ENCODE measurements around the gene HMCN1. TPM values are rescaled to one million over a fixed set of nuclear protein-coding genes. Genes with fewer than 3 reads are reported as not detected.

HMCN1 gene
- total and polyA plus RNA-seq, 2 experiments from 2014 or later = 1.6 to 8.7 TPM

DNA sequence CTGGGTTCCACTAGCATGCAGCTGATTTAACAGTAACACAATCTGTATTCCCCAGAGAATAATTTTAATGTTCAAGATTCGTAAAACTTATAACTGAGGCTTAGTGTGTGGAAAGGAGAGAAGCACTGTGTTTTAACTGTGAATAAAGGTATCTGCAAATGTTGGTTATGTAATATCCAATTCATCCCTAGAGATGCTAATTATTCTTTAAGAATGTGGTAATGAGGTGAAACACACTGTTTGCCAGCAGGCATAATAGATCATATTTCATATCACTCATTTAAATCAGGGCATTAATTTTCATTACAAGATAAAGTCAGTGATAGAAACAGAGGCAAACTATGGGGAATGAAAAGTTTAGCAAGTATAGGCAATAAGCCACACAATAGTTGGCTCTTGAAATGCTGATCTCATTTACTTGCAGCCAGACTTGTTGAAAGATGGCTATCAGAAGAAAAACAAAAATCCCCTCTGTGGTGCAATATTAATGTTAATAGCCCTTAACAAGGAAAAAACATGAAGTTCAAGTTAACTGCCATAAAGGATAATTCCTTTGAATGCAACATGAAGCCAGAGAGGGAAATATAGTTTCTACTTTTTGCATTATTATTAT is 33.4 kb downstream of the HMCN1 start:
- TF ChIP-seq, protein P1, sequence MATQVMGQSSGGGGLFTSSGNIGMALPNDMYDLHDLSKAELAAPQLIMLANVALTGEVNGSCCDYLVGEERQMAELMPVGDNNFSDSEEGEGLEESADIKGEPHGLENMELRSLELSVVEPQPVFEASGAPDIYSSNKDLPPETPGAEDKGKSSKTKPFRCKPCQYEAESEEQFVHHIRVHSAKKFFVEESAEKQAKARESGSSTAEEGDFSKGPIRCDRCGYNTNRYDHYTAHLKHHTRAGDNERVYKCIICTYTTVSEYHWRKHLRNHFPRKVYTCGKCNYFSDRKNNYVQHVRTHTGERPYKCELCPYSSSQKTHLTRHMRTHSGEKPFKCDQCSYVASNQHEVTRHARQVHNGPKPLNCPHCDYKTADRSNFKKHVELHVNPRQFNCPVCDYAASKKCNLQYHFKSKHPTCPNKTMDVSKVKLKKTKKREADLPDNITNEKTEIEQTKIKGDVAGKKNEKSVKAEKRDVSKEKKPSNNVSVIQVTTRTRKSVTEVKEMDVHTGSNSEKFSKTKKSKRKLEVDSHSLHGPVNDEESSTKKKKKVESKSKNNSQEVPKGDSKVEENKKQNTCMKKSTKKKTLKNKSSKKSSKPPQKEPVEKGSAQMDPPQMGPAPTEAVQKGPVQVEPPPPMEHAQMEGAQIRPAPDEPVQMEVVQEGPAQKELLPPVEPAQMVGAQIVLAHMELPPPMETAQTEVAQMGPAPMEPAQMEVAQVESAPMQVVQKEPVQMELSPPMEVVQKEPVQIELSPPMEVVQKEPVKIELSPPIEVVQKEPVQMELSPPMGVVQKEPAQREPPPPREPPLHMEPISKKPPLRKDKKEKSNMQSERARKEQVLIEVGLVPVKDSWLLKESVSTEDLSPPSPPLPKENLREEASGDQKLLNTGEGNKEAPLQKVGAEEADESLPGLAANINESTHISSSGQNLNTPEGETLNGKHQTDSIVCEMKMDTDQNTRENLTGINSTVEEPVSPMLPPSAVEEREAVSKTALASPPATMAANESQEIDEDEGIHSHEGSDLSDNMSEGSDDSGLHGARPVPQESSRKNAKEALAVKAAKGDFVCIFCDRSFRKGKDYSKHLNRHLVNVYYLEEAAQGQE (IDR thresholded peaks at IDR 0.05; ENCODE audit: unreplicated experiment) = no peak
- no peak for TF ChIP-seq JUNB (IDR thresholded peaks at IDR 0.05; ENCODE audit: unreplicated experiment)
- TF ChIP-seq CREB1 (CRISPR knock-in tag; IDR thresholded peaks at IDR 0.05; ENCODE audit: low read depth) = no peak
- no peak for TF ChIP-seq STAT1 (IDR thresholded peaks at IDR 0.05; ENCODE audit: unreplicated experiment)
- Mint-ChIP-seq H3K9me3 (no peaks in the 10 kb centered on the region), H3K27me3 (ENCODE audit: insufficient read depth, low read depth, poor library complexity) (peaks cover 2% of the 10 kb centered on the region)

DNA sequence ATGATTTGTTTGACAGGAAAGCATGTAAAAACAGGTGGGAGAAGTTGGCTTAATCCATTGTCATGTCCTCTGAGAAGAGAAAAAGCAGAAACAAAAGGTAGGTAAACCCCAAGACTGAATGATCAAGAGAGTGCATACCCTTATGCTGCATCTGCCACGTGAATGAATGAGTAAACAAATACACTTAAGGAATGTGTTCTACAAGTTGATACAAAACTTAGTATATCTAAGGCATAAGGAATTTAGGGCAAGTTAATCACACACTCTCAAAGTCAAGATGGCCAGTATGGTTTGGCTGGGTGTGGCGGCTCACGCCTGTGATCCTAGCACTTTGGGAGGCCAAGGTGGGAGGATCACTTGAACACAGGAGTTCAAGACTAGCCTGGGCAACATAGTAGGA is 34.2 kb downstream of the HMCN1 start:
- DNase-seq (ENCODE audit: low spot score) (no peak), ATAC-seq (no peak)
- H3K27ac ChIP-seq (ENCODE audit: low read depth) = no peak overlapping the region
- H3K4me2 ChIP-seq = no peak overlapping the region
- H3K27me3 ChIP-seq (ENCODE audit: insufficient read depth) = no peaks in the 10 kb centered on the region
- no peak overlapping the region for H2AFZ ChIP-seq
- TF ChIP-seq EZH2 (IDR thresholded peaks at IDR 0.05; ENCODE audit: low read depth, unreplicated experiment) (no peak), POLR2AphosphoS5 (IDR thresholded peaks at IDR 0.05; ENCODE audit: low read depth) (no peak), CREB1 (CRISPR knock-in tag; IDR thresholded peaks at IDR 0.05; ENCODE audit: low read depth) (no peak), JUNB (IDR thresholded peaks at IDR 0.05; ENCODE audit: unreplicated experiment) (no peak), NANOG (IDR thresholded peaks at IDR 0.05; ENCODE audit: borderline replicate concordance) (no peak), EZH2phosphoT487 (IDR thresholded peaks at IDR 0.05; ENCODE audit: unreplicated experiment) (no peak)
- TF ChIP-seq, protein P2, sequence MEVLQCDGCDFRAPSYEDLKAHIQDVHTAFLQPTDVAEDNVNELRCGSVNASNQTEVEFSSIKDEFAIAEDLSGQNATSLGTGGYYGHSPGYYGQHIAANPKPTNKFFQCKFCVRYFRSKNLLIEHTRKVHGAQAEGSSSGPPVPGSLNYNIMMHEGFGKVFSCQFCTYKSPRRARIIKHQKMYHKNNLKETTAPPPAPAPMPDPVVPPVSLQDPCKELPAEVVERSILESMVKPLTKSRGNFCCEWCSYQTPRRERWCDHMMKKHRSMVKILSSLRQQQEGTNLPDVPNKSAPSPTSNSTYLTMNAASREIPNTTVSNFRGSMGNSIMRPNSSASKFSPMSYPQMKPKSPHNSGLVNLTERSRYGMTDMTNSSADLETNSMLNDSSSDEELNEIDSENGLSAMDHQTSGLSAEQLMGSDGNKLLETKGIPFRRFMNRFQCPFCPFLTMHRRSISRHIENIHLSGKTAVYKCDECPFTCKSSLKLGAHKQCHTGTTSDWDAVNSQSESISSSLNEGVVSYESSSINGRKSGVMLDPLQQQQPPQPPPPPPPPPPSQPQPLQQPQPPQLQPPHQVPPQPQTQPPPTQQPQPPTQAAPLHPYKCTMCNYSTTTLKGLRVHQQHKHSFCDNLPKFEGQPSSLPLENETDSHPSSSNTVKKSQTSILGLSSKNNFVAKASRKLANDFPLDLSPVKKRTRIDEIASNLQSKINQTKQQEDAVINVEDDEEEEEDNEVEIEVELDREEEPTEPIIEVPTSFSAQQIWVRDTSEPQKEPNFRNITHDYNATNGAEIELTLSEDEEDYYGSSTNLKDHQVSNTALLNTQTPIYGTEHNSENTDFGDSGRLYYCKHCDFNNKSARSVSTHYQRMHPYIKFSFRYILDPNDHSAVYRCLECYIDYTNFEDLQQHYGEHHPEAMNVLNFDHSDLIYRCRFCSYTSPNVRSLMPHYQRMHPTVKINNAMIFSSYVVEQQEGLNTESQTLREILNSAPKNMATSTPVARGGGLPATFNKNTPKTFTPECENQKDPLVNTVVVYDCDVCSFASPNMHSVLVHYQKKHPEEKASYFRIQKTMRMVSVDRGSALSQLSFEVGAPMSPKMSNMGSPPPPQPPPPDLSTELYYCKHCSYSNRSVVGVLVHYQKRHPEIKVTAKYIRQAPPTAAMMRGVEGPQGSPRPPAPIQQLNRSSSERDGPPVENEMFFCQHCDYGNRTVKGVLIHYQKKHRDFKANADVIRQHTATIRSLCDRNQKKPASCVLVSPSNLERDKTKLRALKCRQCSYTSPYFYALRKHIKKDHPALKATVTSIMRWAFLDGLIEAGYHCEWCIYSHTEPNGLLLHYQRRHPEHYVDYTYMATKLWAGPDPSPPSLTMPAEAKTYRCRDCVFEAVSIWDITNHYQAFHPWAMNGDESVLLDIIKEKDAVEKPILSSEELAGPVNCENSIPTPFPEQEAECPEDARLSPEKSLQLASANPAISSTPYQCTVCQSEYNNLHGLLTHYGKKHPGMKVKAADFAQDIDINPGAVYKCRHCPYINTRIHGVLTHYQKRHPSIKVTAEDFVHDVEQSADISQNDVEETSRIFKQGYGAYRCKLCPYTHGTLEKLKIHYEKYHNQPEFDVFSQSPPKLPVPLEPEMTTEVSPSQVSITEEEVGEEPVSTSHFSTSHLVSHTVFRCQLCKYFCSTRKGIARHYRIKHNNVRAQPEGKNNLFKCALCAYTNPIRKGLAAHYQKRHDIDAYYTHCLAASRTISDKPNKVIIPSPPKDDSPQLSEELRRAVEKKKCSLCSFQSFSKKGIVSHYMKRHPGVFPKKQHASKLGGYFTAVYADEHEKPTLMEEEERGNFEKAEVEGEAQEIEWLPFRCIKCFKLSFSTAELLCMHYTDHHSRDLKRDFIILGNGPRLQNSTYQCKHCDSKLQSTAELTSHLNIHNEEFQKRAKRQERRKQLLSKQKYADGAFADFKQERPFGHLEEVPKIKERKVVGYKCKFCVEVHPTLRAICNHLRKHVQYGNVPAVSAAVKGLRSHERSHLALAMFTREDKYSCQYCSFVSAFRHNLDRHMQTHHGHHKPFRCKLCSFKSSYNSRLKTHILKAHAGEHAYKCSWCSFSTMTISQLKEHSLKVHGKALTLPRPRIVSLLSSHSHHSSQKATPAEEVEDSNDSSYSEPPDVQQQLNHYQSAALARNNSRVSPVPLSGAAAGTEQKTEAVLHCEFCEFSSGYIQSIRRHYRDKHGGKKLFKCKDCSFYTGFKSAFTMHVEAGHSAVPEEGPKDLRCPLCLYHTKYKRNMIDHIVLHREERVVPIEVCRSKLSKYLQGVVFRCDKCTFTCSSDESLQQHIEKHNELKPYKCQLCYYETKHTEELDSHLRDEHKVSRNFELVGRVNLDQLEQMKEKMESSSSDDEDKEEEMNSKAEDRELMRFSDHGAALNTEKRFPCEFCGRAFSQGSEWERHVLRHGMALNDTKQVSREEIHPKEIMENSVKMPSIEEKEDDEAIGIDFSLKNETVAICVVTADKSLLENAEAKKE (CRISPR knock-in tag; IDR thresholded peaks at IDR 0.05) = no peak
- TF ChIP-seq, protein P3, sequence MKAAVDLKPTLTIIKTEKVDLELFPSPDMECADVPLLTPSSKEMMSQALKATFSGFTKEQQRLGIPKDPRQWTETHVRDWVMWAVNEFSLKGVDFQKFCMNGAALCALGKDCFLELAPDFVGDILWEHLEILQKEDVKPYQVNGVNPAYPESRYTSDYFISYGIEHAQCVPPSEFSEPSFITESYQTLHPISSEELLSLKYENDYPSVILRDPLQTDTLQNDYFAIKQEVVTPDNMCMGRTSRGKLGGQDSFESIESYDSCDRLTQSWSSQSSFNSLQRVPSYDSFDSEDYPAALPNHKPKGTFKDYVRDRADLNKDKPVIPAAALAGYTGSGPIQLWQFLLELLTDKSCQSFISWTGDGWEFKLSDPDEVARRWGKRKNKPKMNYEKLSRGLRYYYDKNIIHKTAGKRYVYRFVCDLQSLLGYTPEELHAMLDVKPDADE (IDR thresholded peaks at IDR 0.05) = no peak
- H3K9me2 ChIP-seq (ENCODE audit: insufficient read depth) = no peaks in the 10 kb centered on the region
- no peak overlapping the region for H3K4me3 Mint-ChIP-seq
- H3K79me2 ChIP-seq (replicated peaks; ENCODE audit: insufficient read depth) = no peaks in the 10 kb centered on the region
- H3K36me3 Mint-ChIP-seq (ENCODE audit: low read depth) = no peaks in the 10 kb centered on the region
- H3K4me3 ChIP-seq = no peak overlapping the region
- H3K4me1 ChIP-seq (ENCODE audit: insufficient read depth) = peaks cover 6% of the 10 kb centered on the region
- H4K20me1 ChIP-seq (replicated peaks; ENCODE audit: insufficient read depth) = no peaks in the 10 kb centered on the region
- H3K4me1 Mint-ChIP-seq = peaks cover 17% of the 10 kb centered on the region
- H3F3A ChIP-seq (replicated peaks; ENCODE audit: low read depth) = no peaks in the 10 kb centered on the region
- no peaks in the 10 kb centered on the region for H3K36me3 ChIP-seq (ENCODE audit: insufficient read depth)
- no peaks in the 10 kb centered on the region for H3K9me3 Mint-ChIP-seq
- H3K27me3 Mint-ChIP-seq (ENCODE audit: insufficient read depth, low read depth, poor library complexity) = peaks cover 2% of the 10 kb centered on the region
- peak overlapping the region; percentile 22; the same call in 1 of the 2 replicates for H3K27ac Mint-ChIP-seq

More for the DNA sequence above, 33.4 kb downstream of the HMCN1 start:
- H3K27ac ChIP-seq (ENCODE audit: low read depth) = no peak overlapping the region
- Mint-ChIP-seq H3K4me1 (peaks cover 17% of the 10 kb centered on the region), H3K27ac (no peak overlapping the region), H3K4me3 (no peak overlapping the region), H3K36me3 (ENCODE audit: low read depth) (no peaks in the 10 kb centered on the region)
- H4K20me1 ChIP-seq (replicated peaks; ENCODE audit: insufficient read depth) = no peaks in the 10 kb centered on the region
- no peak overlapping the region for H3K4me2 ChIP-seq
- DNase-seq (ENCODE audit: low spot score) (no peak), ATAC-seq (no peak)
- H3K79me2 ChIP-seq (replicated peaks; ENCODE audit: insufficient read depth) = no peaks in the 10 kb centered on the region
- H3K4me3 ChIP-seq = no peak overlapping the region
- H3K4me1 ChIP-seq (ENCODE audit: insufficient read depth) = peaks cover 6% of the 10 kb centered on the region
- H2AFZ ChIP-seq = no peak overlapping the region
- no peaks in the 10 kb centered on the region for H3K9me2 ChIP-seq (ENCODE audit: insufficient read depth)
- no peaks in the 10 kb centered on the region for H3K36me3 ChIP-seq (ENCODE audit: insufficient read depth)
- H3K27me3 ChIP-seq (ENCODE audit: insufficient read depth) = no peaks in the 10 kb centered on the region
- no peaks in the 10 kb centered on the region for H3F3A ChIP-seq (replicated peaks; ENCODE audit: low read depth)
